Breast epithelium (tissue), 4 donors: ENCODE data around the gene RALGDS. TPM values are rescaled to one million over a fixed set of nuclear protein-coding genes. Genes with fewer than 3 reads are reported as not detected.
"Not testable (repeated sequence)": the region's sequence is repeated elsewhere in the genome, so short reads cannot be mapped to it uniquely, and the experiment has no call there.

Experiments
- DNase-seq, 2 donors: peaks; one replicate each; pipeline ENCODE4 v3.0.0-alpha.2; 2019; ENCODE audit warnings: low spot score in 2 of 2
- H3K27ac ChIP-seq, 2 donors: fragments of 200-600 bp; sonication (generic) in 1 of 2; one replicate each; pipeline ENCODE4 v1.5.1; 2016 to 2019; ENCODE audit warnings: mild to moderate bottlenecking in 1 of 2
- H3K27me3 ChIP-seq, 2 donors: fragments of 200-600 bp; sonication (generic) in 1 of 2; one replicate each; pipeline versions ENCODE4 v1.5.1 to v1.6.0; 2017 to 2019; ENCODE audit warnings: control low read depth in 1 of 2, mild to moderate bottlenecking in 1 of 2
- H3K36me3 ChIP-seq: fragments of 200-600 bp; one replicate; pipeline ENCODE4 v1.5.1; 2019
- H3K4me1 ChIP-seq, 2 donors: fragments of 200-600 bp; sonication (generic); one replicate each; pipeline ENCODE4 v1.5.1; 2016 to 2019; ENCODE audit warnings: control low read depth in 1 of 2
- H3K4me3 ChIP-seq, 3 donors: fragments of 200-600 bp; sonication (generic); 1 replicate in 2 of 3; 2 replicates in 1 of 3; pipeline ENCODE4 v1.5.1; 2016 to 2019; ENCODE audit warnings: mild to moderate bottlenecking in 3 of 3, moderate library complexity in 2 of 3
- H3K9me3 ChIP-seq, 2 donors: fragments of 200-600 bp; sonication (generic) in 1 of 2; one replicate each; pipeline ENCODE4 v1.5.1; 2016 to 2019; ENCODE audit warnings: control low read depth in 1 of 2
- POLR2A ChIP-seq: fragments of 450-650 bp; IDR thresholded peaks from one replicate; pipeline ENCODE4 v1.6.1; 2016; ENCODE audit warnings: antibody characterized with exemption, mild to moderate bottlenecking, moderate library complexity
- POLR2AphosphoS5 ChIP-seq, 3 donors: sonication (generic); formaldehyde crosslinking; IDR thresholded peaks; one replicate each; pipeline ENCODE4 v1.6.1; 2017; ENCODE audit warnings: antibody characterized with exemption in 3 of 3
- intact Hi-C: fragments of 100-400 bp; cut with DNase I; formaldehyde crosslinking; loops from one replicate; pipeline ENCODE4 v1.15.1; 2023; ENCODE audit warnings: low total_unique reads
- total RNA-seq, 3 donors: library from RNA; depleted of rRNA; stranded (reverse); fragments of >200 nt; gene quantifications; one replicate each; pipeline ENCODE4 v1.1.0, GENCODE V29; 2016
- TF ChIP-seq, protein P1 (sequence below), 3 donors: fragments of 450-650 bp; IDR thresholded peaks; one replicate each; pipeline ENCODE4 v1.5.1; 2016 to 2017; ENCODE audit warnings: antibody characterized with exemption in 3 of 3, mild to moderate bottlenecking in 3 of 3, moderate library complexity in 3 of 3

RALGDS gene
- total RNA-seq, result 10 to 100 TPM; 52.0 to 94.1 (median 79.3) TPM

DNA sequence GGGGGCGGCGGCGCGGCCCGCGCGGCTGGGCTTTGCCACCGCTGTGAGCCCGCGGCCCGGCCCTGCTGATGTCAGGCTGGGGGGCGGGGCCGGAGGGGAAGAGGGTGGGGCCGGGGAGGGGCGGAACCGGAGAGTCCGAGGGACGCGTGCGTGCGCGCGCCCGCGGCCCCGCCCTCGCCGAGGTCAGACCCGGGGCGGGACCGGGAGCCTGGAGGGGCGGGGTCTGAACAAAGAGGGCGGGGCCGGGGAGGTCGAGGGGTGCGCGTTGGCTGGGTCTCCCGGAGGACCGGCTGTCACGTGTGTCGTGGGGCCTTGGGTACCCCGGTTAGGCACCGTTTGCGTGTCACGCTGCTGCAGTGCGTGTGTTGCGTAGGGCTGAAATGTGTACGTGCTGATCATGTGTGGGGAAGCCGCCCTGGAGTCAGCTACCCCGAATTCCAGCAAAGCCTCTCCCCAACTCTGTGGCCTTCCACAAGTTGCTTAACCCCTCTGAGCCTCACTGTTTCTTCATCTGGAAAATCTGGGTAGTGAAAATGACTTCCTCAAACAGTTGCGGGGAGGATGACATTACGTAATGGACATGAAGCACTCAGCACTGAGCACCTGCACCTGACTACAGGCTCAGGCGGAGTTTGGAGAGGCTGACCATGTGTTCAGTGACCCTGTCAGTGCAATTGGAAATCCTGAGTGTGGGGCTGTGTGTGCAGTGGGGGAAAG is at the start of gene RALGDS:
Gene RALGDS (minus strand): TSS at position 43 of the 717 bp plus-strand sequence. CDS start 86 bp downstream, outside the sequence.
- Histone ChIP-seq H3K4me3 (peak within 1 kb of the TSS; percentile 83 to 97 (median 88)), H3K27me3 (no peaks in the 10 kb centered on the region), H3K36me3 (no peaks in the 10 kb centered on the region), H3K27ac (peak within 1 kb of the TSS; percentile 94 to 98), H3K9me3 (no peaks in the 10 kb centered on the region), H3K4me1 (peaks cover 32 to 37% of the 10 kb centered on the region in 2 donors)
- TF ChIP-seq POLR2A (no peak), POLR2AphosphoS5 (IDR thresholded peaks at IDR 0.05) (peak; percentile 15 to 57 (median 34))
- intact Hi-C loops, result no loop called here
- DNase-seq, result peak; percentile 87 to 88

DNA sequence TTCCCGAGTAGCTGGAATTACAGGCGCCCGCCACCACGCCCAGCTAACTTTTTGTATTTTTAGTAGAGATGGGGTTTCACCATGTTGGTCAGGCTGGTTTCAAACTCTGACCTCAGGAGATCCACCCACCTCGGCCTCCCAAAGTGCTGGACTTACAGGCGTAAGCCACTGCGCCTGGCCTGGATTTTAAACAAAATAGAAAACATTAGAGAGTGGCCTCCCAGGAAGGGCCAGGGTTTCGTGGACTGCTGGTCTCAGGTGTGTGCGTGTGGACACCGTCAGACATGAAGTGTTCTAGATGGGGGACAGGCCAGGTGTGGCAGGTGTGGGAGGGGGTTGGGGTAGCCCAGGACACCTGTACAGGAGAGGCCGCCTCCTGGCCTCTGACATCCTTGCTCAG is 49.7 kb upstream of the RALGDS start:
- Histone ChIP-seq H3K4me3 (no peak overlapping the region), H3K27me3 (peaks cover 0 to 14% of the 10 kb centered on the region in 2 donors), H3K9me3 (no peaks in the 10 kb centered on the region), H3K4me1 (no peaks in the 10 kb centered on the region), H3K27ac (no peak overlapping the region), H3K36me3 (no peaks in the 10 kb centered on the region)
- intact Hi-C loops, result no loop called here
- TF ChIP-seq POLR2AphosphoS5 (IDR thresholded peaks at IDR 0.05) (no peak), POLR2A (no peak)
- TF ChIP-seq, protein P1, sequence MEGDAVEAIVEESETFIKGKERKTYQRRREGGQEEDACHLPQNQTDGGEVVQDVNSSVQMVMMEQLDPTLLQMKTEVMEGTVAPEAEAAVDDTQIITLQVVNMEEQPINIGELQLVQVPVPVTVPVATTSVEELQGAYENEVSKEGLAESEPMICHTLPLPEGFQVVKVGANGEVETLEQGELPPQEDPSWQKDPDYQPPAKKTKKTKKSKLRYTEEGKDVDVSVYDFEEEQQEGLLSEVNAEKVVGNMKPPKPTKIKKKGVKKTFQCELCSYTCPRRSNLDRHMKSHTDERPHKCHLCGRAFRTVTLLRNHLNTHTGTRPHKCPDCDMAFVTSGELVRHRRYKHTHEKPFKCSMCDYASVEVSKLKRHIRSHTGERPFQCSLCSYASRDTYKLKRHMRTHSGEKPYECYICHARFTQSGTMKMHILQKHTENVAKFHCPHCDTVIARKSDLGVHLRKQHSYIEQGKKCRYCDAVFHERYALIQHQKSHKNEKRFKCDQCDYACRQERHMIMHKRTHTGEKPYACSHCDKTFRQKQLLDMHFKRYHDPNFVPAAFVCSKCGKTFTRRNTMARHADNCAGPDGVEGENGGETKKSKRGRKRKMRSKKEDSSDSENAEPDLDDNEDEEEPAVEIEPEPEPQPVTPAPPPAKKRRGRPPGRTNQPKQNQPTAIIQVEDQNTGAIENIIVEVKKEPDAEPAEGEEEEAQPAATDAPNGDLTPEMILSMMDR (IDR thresholded peaks at IDR 0.05), result no peak
- no peak for DNase-seq

DNA sequence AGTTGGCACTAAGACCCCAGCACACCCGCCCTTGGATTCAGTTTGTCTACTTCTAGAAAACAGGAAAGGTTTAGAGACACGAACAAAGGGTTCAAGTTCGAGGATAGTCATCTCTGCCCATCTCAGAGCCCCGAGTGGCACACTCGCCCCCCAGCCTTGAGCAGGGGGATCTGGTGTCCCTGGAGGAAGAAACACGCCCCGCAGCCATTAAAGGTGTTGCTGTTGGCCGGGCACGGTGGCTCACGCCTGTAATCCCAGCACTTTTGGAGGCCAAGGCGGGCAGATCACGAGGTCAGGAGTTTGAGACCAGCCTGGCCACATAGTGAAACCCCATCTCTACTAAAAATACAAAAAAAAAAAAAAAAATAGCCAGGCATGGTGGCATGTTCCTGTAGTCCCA is 48.6 kb upstream of the RALGDS start:
- H3K9me3 ChIP-seq, H3K27ac ChIP-seq, H3K4me3 ChIP-seq, H3K36me3 ChIP-seq, H3K4me1 ChIP-seq, DNase-seq, intact Hi-C loops: not testable (repeated sequence)
- H3K27me3 ChIP-seq, result peaks cover 0 to 14% of the 10 kb centered on the region in 2 donors

DNA sequence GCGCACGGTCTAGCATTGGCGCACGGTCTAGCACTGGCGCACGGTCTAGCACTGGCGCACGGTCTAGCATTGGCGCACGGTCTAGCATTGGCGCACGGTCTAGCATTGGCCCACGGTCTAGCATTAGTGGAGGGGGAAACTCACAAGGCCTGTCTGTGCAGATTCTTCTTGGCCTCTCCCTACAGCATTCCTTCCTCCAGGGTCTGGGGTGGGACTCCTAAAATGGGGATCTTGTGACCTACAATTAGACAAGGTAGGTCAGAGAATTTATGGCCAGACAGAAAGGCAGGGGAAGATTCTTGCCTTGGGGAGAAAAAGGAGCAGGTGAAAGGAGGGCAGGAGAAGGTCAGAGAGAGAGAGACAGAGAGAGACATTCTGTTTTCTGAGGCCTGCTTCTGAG is 48.1 kb upstream of the RALGDS start:
- DNase-seq, result no peak
- Histone ChIP-seq H3K4me1 (no peaks in the 10 kb centered on the region), H3K27me3 (peaks cover 0 to 14% of the 10 kb centered on the region in 2 donors), H3K36me3 (no peaks in the 10 kb centered on the region), H3K9me3 (no peaks in the 10 kb centered on the region), H3K27ac (no peak overlapping the region), H3K4me3 (no peak overlapping the region)
- intact Hi-C loops, result no loop called here
- TF ChIP-seq POLR2A (no peak), POLR2AphosphoS5 (IDR thresholded peaks at IDR 0.05) (no peak)
- TF ChIP-seq, protein P1 (IDR thresholded peaks at IDR 0.05), result no peak

DNA sequence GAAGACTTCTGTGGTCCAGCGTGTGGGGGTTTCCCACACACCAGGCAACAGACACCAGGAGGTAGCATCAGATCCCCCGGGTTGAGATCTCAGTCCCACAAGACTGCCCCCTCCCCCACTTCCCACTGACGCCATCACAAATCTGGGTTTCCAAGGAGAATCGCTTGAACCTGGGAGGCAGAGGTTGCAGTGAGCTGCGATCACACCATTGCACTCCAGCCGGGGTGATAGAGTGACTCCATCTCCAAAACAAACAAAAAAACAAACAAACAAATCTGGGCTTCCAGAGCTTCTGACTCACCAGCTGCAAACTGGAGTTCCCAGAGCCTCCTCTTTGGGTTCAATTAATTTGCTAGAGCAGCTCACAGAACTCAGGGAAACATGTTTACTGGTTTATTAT is 47.4 kb upstream of the RALGDS start:
- H3K27me3 ChIP-seq, result peaks cover 0 to 14% of the 10 kb centered on the region in 2 donors
- no peaks in the 10 kb centered on the region for H3K36me3 ChIP-seq
- no peak overlapping the region for H3K4me3 ChIP-seq
- TF ChIP-seq, protein P1 (IDR thresholded peaks at IDR 0.05), result no peak
- TF ChIP-seq POLR2A (no peak), POLR2AphosphoS5 (IDR thresholded peaks at IDR 0.05) (no peak)
- H3K9me3 ChIP-seq, result no peaks in the 10 kb centered on the region
- no peak for DNase-seq
- no peak overlapping the region for H3K27ac ChIP-seq
- intact Hi-C loops, result no loop called here
- H3K4me1 ChIP-seq, result no peaks in the 10 kb centered on the region

DNA sequence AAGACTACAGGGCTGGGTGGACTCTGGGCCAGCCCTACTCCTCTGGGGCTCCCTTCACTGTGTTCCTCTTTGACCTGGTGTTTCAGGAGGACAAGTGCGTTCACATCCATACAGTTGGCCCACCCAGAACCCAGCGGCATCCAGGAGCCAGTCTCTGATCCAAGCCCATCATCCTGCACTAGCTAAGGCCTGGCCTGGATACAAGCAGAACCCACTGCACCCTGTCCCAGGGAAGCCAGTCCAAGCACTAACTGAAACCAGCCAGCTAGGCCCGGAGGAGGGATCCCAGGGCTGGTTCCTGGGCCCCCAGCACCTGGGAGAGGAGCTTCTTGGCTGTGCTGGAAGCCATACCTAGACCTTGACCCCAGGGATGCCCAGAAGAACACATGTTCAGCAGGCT is 46.7 kb upstream of the RALGDS start:
- intact Hi-C loops, result no loop called here
- no peak overlapping the region for H3K27ac ChIP-seq
- no peaks in the 10 kb centered on the region for H3K36me3 ChIP-seq
- no peak overlapping the region for H3K4me3 ChIP-seq
- TF ChIP-seq POLR2AphosphoS5 (IDR thresholded peaks at IDR 0.05) (no peak), POLR2A (no peak)
- TF ChIP-seq, protein P1 (IDR thresholded peaks at IDR 0.05), result no peak
- no peak for DNase-seq
- H3K4me1 ChIP-seq, result peaks cover 0 to 4% of the 10 kb centered on the region in 2 donors
- H3K9me3 ChIP-seq, result no peaks in the 10 kb centered on the region
- H3K27me3 ChIP-seq, result peaks cover 0 to 14% of the 10 kb centered on the region in 2 donors
